ENCODE measurements around the gene ANKRD50. TPM values are rescaled to one million over a fixed set of nuclear protein-coding genes. Genes with fewer than 3 reads are reported as not detected.

Gene ANKRD50
- total and polyA plus RNA-seq, 8 donors = 2.7 to 51.2 (median 13.1) TPM

DNA sequence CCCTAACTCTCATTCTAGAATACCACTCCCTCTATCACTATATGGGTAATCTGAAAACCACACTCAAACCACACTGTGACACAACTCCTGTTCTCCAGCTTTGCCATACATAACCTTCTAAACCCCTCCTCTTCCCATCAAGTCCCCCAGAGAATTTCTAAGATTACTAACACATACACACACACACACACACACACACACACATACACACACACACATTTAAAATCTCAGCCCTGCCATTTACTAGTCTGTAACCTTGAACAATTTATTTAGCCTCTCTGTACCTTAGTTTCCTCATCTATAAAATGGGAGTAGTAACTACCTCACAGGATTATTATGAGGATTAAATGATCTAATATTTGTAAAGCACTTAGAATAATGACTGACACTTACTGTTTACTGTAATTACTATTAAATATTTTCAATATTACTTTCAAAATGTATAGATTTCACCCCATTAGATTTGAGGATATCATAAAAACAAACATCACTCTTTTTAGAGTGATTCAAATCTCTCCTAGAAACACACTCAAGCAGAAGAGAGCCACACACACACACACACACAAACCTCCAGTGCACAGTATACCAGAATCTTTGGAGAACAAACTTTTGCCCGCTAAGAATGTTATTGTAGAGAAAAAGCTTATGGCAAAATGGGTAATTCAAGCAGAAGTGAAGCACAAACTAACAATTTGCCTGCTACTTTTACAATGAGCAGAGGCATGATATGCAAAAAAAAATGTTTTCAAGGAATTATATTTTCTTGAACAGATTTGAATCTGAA lies 3.8 kb downstream of the ANKRD50 start:
- Histone ChIP-seq H3K4me3 (peak overlapping the region in 2 of 4 donors; percentile 84 to 89), H3K27me3 (no peaks in the 10 kb centered on the region), H3K27ac (peak overlapping the region in 1 of 5 donors; percentile 35), H3K4me1 (peaks cover 12 to 86% (median 47%) of the 10 kb centered on the region in 4 donors), H3K9me3 (no peaks in the 10 kb centered on the region), H3K36me3 (no peaks in the 10 kb centered on the region)
- intact Hi-C loops (cut with DNase I; ENCODE audit: low total_unique reads) = no loop called here
- TF ChIP-seq POLR2AphosphoS5 (IDR thresholded peaks at IDR 0.05) (no peak), POLR2A (IDR thresholded peaks at IDR 0.05) (no peak), EP300 (IDR thresholded peaks at IDR 0.05) (no peak)
- TF ChIP-seq, protein P1, sequence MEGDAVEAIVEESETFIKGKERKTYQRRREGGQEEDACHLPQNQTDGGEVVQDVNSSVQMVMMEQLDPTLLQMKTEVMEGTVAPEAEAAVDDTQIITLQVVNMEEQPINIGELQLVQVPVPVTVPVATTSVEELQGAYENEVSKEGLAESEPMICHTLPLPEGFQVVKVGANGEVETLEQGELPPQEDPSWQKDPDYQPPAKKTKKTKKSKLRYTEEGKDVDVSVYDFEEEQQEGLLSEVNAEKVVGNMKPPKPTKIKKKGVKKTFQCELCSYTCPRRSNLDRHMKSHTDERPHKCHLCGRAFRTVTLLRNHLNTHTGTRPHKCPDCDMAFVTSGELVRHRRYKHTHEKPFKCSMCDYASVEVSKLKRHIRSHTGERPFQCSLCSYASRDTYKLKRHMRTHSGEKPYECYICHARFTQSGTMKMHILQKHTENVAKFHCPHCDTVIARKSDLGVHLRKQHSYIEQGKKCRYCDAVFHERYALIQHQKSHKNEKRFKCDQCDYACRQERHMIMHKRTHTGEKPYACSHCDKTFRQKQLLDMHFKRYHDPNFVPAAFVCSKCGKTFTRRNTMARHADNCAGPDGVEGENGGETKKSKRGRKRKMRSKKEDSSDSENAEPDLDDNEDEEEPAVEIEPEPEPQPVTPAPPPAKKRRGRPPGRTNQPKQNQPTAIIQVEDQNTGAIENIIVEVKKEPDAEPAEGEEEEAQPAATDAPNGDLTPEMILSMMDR (IDR thresholded peaks at IDR 0.05) = no peak
- 28 to 58% (median 46%) methylated on average over 1 of the region's 1 CpG for WGBS, 5 donors
- no peak for DNase-seq

DNA sequence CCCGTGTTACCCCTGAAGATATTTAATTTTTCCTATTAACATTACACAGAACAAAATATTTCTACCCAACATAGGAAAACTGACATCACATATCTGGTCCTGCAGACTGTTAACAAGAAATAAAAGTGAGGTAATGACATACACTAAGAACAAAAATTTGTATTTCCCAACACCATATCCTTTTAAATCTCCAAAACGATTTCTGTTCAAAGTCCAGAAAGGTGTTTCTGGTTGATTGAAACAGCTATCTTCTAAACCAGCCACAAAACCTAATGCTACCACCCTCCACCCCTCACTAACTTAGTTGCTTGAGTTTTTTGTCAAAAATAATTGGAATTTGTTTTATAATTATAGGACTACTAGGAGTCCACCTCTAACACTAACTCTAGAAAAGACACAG lies 7.1 kb downstream of the ANKRD50 start:
- DNase-seq = no peak
- Histone ChIP-seq H3K27ac (no peak overlapping the region), H3K36me3 (peaks cover 0 to 8% (median 2%) of the 10 kb centered on the region in 4 donors), H3K4me3 (no peak overlapping the region), H3K27me3 (no peaks in the 10 kb centered on the region), H3K9me3 (no peaks in the 10 kb centered on the region), H3K4me1 (peaks cover 8 to 87% (median 36%) of the 10 kb centered on the region in 4 donors)
- WGBS, 5 donors = 48 to 66% (median 52%) methylated on average over 2 of the region's 2 CpGs
- intact Hi-C loops (cut with DNase I; ENCODE audit: low total_unique reads) = no loop called here
- TF ChIP-seq POLR2A (IDR thresholded peaks at IDR 0.05) (no peak), EP300 (IDR thresholded peaks at IDR 0.05) (no peak), POLR2AphosphoS5 (IDR thresholded peaks at IDR 0.05) (no peak)
- TF ChIP-seq, protein P1 (IDR thresholded peaks at IDR 0.05) = no peak

DNA sequence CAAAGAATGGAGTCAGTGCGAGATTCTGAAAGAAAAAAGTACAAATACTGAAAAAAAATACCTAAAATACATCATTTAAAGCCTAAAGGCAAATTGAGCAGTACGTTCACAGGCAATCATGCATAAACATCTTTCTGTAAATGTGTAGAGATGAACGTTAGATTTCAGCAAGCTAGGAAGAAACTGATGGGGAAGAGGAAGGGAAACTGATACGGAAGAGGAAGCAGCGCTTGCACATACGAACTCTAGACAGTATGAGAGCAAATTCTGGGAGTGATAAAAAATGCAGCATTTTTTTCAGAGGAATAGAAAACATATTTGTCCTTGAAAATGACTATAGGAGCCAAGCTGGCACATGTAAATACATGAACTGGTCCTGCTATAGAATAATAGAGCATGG lies 9.4 kb downstream of the ANKRD50 start:
- Histone ChIP-seq H3K4me1 (peaks cover 0 to 65% (median 20%) of the 10 kb centered on the region in 4 donors), H3K27me3 (no peaks in the 10 kb centered on the region), H3K4me3 (no peak overlapping the region), H3K9me3 (no peaks in the 10 kb centered on the region), H3K27ac (no peak overlapping the region), H3K36me3 (peaks cover 0 to 9% (median 2%) of the 10 kb centered on the region in 4 donors)
- WGBS, 5 donors = 75 to 79% (median 78%) methylated on average over 6 of the region's 6 CpGs
- TF ChIP-seq POLR2A (IDR thresholded peaks at IDR 0.05) (no peak), EP300 (IDR thresholded peaks at IDR 0.05) (no peak), POLR2AphosphoS5 (IDR thresholded peaks at IDR 0.05) (no peak)
- TF ChIP-seq, protein P1 (IDR thresholded peaks at IDR 0.05) = no peak
- intact Hi-C loops (cut with DNase I; ENCODE audit: low total_unique reads) = no loop called here
- no peak for DNase-seq

DNA sequence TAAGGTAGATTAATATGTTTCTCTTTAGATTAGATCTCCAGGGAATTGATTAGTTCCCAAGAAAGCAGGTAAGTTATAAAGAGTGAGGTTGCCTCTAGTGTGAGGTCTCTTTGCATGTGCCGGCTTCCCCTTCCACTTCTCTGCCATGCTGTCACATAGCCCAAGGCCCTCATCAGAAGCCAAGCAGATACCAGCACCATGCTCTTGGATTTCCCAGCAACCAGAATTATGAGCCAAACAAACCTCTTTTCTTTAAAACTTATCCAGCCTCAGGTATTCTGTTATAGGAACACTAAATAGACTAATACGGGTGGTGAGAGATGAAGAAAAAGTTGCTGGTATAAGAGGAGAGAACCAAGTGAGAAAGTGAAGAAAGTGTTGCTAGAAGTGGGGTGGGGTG lies 15.1 kb downstream of the ANKRD50 start:
- Histone ChIP-seq H3K4me1 (peaks cover 0 to 20% (median 3%) of the 10 kb centered on the region in 4 donors), H3K36me3 (peaks cover 0 to 12% (median 5%) of the 10 kb centered on the region in 4 donors), H3K27ac (no peak overlapping the region), H3K4me3 (no peak overlapping the region), H3K9me3 (peaks cover 0 to 7% (median 5%) of the 10 kb centered on the region in 4 donors), H3K27me3 (no peaks in the 10 kb centered on the region)
- intact Hi-C loops (cut with DNase I; ENCODE audit: low total_unique reads) = no loop called here
- whole genome bisulfite sequencing, 5 donors = 93 to 100% (median 98%) methylated on average over 2 of the region's 2 CpGs
- TF ChIP-seq POLR2AphosphoS5 (IDR thresholded peaks at IDR 0.05) (no peak), POLR2A (IDR thresholded peaks at IDR 0.05) (no peak), EP300 (IDR thresholded peaks at IDR 0.05) (no peak)
- TF ChIP-seq, protein P1 (IDR thresholded peaks at IDR 0.05) = no peak
- no peak for DNase-seq
